Activated naive CD4-positive, alpha-beta T cell treated with anti-CD3 and anti-CD28 coated beads, Interleukin-2, amount 50 U/mL, for 16 hours (primary cell): ENCODE data around the gene MAP4K4.
"Not testable (repeated sequence)": the region's sequence is repeated elsewhere in the genome, so short reads cannot be mapped to it uniquely, and the experiment has no call there.

ENCODE experiments used
- DNase-seq: peaks from one replicate; pipeline ENCODE4 v3.0.0-alpha.2; 2020

Gene MAP4K4

DNA sequence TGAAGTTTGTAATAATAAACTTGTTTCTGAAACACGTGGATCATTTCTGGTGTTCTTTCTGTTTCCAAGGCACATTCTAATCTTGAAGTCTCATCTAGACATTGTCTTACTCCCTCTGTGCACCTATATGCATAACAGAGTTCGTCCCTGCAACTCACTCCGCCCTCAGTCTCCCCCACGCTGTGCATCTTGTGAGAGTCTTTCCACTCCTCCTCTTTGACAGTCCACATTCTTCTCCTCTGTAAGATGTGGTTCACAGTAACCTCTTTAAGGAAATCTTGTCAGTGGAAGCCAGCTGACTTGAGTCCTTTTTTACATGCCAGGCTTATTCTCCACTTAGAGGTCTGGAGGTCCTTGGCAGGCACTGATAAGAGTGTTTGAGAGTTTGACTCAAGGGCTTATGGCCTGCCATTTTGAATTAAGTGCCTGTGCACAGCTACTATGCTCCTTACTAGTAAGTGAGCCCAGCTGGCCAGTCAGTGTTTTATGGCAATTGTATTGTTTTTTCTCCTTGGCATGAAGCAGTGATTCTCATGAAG is 185.3 kb downstream of the MAP4K4 start:
- no peak for DNase-seq

DNA sequence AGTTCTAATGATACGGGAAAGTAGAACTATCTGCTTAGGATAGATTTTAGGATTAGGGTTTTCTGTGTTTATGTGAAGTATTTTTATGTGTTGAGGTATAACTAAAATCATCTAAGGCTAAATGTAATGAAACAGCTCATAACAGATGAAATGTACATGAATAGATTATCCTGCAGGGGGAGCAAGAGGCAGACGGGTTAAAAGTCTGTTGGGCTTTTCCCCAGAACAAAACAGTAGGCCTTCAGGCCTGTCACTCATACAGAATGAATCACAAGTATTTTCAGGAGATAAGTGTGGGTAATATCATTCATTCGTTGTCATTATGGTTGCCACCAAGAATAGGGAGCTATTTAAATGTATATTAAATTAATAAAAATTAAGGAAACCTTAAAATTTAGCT is 186.4 kb downstream of the MAP4K4 start:
- DNase-seq: peak; percentile 40

DNA sequence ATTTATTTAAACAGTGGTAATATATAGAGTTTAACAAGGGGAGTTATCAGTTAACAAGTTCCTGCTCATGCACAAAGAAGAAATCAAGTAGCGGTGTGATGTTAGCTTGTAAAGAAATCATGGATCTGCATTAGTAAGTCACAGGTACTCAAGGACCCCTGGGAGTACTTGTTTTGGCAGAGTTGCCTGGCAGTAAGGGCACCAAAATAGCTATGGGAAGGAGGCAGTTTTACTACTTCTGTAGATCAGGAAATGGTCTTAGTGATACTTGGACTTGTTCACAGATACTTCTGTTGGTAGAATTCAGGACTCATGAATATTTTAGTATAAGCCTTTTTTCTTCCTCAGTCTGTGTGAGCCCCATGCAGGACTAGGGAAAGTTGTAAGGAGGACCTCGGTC is 186.9 kb downstream of the MAP4K4 start:
- DNase-seq: no peak

GRCh38 chr2:101887328-101887727 is 189.8 kb downstream of the MAP4K4 start:
- DNase-seq: no peak

DNA sequence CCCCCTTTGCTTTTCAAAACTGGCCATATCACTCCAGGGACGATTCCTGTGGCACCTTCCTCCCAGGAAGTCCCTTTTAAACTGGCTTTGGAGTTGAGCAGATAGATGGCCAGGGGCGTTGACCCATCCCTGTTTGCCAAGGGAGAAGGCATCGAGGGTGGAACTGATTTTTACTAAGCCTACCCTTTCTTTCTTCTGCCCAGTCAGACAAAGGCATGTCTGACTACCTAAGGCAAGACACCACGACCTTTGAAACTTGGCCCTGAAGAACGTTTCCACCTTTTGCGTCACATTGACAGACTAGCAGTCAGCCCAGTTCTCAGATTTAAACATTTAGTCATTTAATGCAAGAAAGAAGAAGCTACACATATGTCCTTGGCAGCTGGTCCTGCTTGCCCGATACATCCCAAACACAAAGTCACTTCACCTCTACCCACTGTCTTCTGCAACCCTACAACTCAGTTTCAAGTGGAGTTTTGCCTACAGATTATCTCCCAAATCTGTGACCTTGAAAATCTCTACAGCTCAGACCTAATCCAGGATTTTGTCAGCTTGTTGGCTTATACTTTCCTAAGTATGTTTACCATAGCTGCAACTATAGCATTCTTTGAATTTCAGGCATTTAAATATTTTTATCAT is 192.1 kb downstream of the MAP4K4 start:
- DNase-seq: no peak

- no peak for DNase-seq
Observed at GRCh38 chr2:101892377-101892776, 194.9 kb downstream of the MAP4K4 start.

- DNase-seq: no peak
Observed at GRCh38 chr2:101893681-101894381, 196.3 kb downstream of the MAP4K4 start.

DNA sequence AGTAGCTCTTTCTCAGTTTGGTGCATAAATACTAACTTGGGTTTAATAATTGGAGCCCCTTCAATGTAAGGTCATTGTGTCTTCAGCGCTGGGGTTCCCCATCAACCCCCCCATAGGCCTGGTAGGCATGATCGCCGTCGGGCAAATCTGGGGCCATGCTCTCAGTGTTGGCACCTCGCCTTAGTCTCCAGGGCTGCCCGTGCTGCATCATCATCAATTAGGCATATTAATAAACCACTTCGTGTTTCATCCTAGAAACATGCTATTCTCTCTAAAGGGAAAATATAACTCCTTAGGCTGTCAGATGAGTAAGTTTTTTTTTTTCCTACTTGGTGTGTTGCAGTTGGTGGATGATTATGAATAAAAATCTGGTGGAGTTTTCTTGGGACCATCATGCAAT is 197.5 kb downstream of the MAP4K4 start:
- DNase-seq: no peak

DNA sequence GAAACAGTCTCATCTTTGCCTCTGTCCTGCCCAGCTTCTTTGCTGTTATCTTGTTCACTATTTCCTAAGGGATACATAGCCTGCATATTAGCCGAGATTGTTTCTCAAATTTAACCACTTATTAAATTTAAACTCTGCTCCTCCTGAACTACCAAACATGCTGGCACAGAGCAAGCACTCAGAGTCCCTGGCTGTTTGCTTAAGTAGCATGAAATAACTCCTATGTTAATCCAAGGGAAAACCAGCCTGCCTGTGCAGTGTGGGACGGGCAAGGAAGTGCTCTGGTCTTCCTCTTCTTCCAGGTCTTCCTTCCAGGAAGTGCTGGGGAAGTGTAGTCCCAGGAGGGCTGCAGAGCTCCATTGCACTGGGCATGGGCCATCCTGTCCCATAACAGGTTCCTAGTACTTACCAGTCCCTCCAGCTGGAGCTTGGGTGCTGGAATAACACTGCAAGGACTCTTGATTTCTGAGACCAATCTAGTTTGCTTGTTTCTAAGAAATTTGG is 198.4 kb downstream of the MAP4K4 start:
- DNase-seq: no peak

- no peak for DNase-seq
Observed at GRCh38 chr2:101897301-101897700, 199.8 kb downstream of the MAP4K4 start.

- DNase-seq: no peak
Observed at GRCh38 chr2:101899265-101899664, 201.8 kb downstream of the MAP4K4 start.

DNA sequence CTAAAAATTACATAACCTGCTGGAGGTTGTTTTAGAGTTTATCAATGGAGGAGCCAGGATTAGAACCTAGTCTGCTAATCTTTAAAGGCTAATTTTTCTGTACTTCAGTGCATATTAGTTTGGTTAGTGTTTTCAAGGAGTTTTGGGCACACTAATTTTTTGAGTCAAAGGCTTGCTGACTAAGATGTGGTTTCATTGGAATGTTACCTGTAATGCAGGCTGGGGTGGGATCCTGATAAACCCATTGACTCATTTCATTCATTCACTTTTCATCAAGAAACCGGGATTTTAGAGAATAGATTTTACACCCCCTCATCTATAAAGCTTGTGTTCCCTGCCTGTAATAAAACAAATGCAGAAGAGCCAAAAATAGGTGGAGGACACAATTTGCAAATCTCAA is 202.4 kb downstream of the MAP4K4 start:
- no peak for DNase-seq

GRCh38 chr2:101900375-101900774 is 202.9 kb downstream of the MAP4K4 start:
- peak; percentile 15 for DNase-seq

DNA sequence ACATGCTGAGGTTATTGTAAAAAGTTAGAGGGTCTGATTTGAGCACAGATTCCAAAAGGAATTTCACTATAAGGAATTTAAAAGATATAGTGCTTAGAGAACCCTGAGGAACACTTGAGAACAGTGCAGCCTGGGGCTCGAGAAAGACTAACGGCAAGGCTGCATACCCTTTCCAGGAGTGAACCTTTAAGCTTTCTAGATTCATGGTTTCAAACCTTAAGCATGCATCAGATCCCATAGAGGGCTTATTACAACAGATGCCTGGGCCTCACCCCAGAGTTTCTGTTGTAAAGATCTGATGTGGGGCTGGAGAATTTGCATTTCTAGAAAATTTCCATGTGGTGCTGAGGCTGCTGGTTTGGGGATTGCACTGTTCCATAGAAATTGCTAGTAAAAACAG is 203.7 kb downstream of the MAP4K4 start:
- DNase-seq: no peak

DNA sequence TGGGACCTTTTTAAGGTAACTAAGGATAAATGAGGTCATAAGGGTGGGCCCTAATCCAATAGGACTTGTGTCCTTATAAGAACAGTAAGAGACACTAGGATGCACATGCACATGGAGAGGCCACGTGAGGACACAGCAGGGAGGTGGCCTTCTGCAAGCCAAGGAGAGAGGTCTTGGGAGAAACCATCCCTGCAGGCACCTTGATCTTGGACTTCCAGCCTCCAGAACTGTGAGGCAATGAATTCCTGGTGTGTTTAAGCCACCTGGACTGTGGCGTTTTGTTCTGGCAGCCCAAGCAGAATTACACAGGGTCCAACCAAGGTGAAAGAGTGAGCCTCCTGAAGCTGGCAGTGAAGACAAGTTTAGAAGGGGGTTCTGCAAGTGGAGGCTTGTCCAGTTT is 204.7 kb downstream of the MAP4K4 start:
- DNase-seq: no peak

DNA sequence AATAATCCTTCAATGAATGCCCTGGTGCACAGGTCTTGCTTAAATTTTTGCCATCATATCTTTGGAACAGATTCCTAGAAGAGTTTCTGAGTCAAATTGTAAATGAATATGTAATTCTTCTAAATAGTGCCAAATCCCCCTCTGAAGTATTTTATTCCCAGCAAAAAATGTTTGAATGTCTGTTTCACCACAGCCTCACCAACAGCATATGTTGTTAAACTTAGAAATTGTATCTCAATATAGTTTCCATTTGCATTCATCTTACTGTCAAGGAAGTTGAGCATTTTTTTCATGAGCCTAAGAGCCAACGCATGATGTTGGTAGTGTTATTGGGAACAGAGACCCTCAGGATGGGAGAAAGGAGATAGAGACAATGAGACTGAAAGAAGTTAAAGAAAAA is 207.4 kb downstream of the MAP4K4 start:
- DNase-seq: no peak

DNA sequence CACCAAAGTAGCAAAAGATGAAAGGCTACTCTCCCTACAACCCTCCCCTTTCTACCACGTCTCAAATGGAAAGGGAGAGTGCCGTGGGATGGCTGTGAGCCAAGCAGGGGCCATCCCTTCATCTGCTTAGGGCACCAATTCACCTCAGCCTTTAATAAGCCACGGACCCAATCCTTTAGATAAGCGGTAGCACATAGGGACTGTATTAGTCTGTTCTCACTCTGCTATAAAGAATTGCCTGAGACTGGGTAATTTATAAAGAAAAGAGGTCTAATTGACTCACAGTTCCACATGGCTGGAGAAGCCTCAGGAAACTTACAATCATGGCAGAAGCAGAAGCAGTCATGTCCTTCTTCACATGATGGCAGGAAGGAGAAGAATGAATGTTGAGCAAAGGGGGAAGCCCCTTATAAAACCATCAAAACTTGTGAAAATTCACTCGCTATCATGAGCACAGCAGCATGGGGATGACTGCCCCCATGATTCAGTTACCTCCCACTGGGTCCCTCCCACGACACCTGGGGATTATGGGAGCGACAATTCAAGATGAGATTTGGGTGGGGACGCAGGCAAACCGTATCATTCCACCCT is 208.3 kb downstream of the MAP4K4 start:
- no peak for DNase-seq

GRCh38 chr2:101909760-101910159 is 212.3 kb downstream of the MAP4K4 start:
- DNase-seq: no peak

GRCh38 chr2:101912545-101912944 is 215.0 kb downstream of the MAP4K4 start:
- DNase-seq: no peak

GRCh38 chr2:101921319-101921952 is 223.9 kb downstream of the MAP4K4 start:
- no peak for DNase-seq

DNA sequence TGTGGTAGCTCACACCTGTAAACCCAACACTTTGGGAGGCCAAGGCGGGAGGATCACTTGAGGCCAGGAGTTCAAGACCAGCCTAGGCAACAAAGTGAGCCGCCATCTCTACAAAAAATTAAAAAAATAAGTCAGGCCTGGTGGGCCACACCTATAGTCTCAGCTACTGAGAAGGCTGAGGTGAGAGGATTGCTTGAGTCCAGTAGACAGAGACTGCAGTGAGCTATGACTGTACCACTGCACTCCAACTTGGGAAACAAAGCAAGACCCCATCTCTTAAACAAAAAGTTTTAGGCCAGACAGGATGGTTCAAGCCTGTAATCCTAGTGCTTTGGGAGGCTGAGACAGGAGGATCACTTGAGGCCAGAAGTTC is 224.4 kb downstream of the MAP4K4 start:
- no peak for DNase-seq

DNA sequence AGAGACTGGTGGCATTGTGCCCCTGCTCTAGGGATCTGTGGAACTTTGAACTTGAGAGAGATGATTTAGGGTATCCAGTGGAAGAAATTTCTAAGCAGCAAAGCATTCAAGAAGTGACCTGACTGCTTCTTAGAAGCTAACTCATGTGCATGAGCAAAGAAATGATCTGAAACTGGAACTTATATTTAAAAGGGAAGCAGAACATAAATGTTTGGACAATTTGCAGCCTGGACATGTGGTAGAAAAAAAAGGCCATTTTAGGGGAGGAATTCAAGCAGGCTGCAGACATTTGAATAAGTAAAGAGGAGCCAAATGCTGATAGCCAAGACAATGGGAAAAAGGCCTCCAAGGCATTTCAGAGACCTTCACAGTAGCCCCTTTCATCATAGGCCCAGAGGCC is 226.8 kb downstream of the MAP4K4 start:
- DNase-seq: not testable (repeated sequence)

GRCh38 chr2:101930019-101930418 is 232.5 kb downstream of the MAP4K4 start:
- DNase-seq: no peak

DNA sequence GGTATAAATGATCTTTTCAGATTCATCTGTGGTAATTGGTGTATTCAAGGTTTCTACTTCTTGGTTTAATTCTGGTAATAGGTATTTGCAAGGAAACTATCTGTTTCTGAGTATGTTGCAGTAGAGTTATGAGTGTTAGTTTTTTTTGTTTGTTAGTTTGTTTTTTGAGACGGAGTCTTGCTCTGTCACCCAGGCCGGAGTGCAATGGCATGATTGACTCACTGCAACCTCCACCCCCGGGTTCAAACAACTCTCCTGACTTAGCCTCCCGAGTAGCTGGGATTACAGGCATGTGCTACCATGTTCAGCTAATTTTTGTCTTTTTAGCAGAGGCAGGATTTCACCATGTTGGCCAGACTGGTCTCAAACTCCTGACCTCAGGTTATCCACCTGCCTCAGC is 233.3 kb downstream of the MAP4K4 start:
- DNase-seq: no peak
